K562 (cell line): ENCODE data around the gene ME3. TPM values are rescaled to one million over a fixed set of nuclear protein-coding genes. Genes with fewer than 3 reads are reported as not detected.

Experiments
- ATAC-seq: fragments of 200-7000 bp; cut with Tn5 transposase; 3 replicates; pipeline ENCODE4 v1.9.1; 2020; ENCODE audit warnings: moderate library complexity
- BruUV-seq: library from RNA; stranded (reverse); fragments of 400-500 nt; replicated peaks from 2 replicates; lab custom pipeline; 2021; lab: Mats Ljungman, UMichigan
- CTCF ChIA-PET: fragments of 300-600 bp; formaldehyde crosslinking; extraction: SDS; loops from one replicate; lab custom pipeline; 2021; ENCODE audit warnings: low intra/inter-chr PET ratio; lab: Yijun Ruan, JAX
- POLR2A ChIA-PET: fragments of 300-600, 350-650 bp; sonication (Branson Sonifier 250); formaldehyde crosslinking; extraction: SDS; loops from one replicate; lab custom pipeline; 2021; ENCODE audit warnings: antibody characterized with exemption, inconsistent platforms; lab: Yijun Ruan, JAX
- DNase-seq, 4 experiments: peaks; one replicate each; pipeline versions ENCODE4 v3.0.0 to v3.0.0-alpha.2; 2011 to 2018; ENCODE audit warnings: low spot score in 3 of 4, mixed read lengths in 3 of 4; ENCODE audit errors: extremely low read depth in 1 of 4
- FAIRE-seq: peaks from 2 replicates; lab custom pipeline; 2011; peaks lifted over from hg19 to GRCh38; lab: Jason Lieb, UNC
- H2AFZ ChIP-seq: 2 replicates; pipeline ENCODE4 v1.6.0; 2011; ENCODE audit warnings: low read depth, low read length, control low read depth, inconsistent platforms
- H3K27ac ChIP-seq: fragments of 200-600 bp; 3 replicates; pipeline ENCODE4 v1.8.0; 2011; ENCODE audit warnings: low read depth, mild to moderate bottlenecking, control low read depth, inconsistent platforms, low read length, moderate library complexity, mixed read lengths; ENCODE audit errors: extremely low read depth
- H3K27me3 ChIP-seq, 2 experiments: fragments of 300-600 bp in 1 of 2; 2 replicates in 1 of 2; 3 replicates in 1 of 2; pipeline versions ENCODE4 v1.6.0 to v1.8.0; 2011; ENCODE audit warnings: inconsistent platforms in 2 of 2, low read length in 2 of 2, mild to moderate bottlenecking in 1 of 2, mixed read lengths in 1 of 2, moderate library complexity in 1 of 2; ENCODE audit not compliant: control insufficient read depth in 2 of 2, insufficient read depth in 2 of 2
- H3K36me3 ChIP-seq: fragments of 300-600 bp; 3 replicates; pipeline ENCODE4 v1.8.0; 2011; ENCODE audit warnings: mild to moderate bottlenecking, low read length, inconsistent platforms; ENCODE audit not compliant: control insufficient read depth, insufficient read depth
- H3K4me1 ChIP-seq, 2 experiments: fragments of 200-600 bp in 1 of 2; replicated peaks in 1 of 2; 2 replicates in 1 of 2; 3 replicates in 1 of 2; pipeline versions ENCODE4 v1.5.1 to v1.8.0; 2011; ENCODE audit warnings: inconsistent platforms in 2 of 2, low read length in 2 of 2, mild to moderate bottlenecking in 1 of 2, mixed read lengths in 1 of 2, moderate library complexity in 1 of 2; ENCODE audit not compliant: control insufficient read depth in 2 of 2, insufficient read depth in 2 of 2
- H3K4me2 ChIP-seq: 2 replicates; pipeline ENCODE4 v1.6.1; 2011; ENCODE audit warnings: low read length, control low read depth, inconsistent platforms, mixed read lengths; ENCODE audit not compliant: insufficient read depth
- H3K4me3 ChIP-seq: fragments of 200-600 bp; sonication (generic), shearing (Covaris generic); 2 replicates; pipeline ENCODE4 v1.5.1; 2016; ENCODE audit warnings: control low read depth, inconsistent platforms
- H3K79me2 ChIP-seq: fragments of 200-600 bp; 3 replicates; pipeline ENCODE4 v1.8.0; 2011; ENCODE audit warnings: low read length, inconsistent platforms; ENCODE audit not compliant: control insufficient read depth, insufficient read depth
- H3K9ac ChIP-seq, 2 experiments: 2 replicates each; pipeline versions ENCODE4 v1.6.0 to v1.6.1; 2011; ENCODE audit warnings: low read depth in 2 of 2, low read length in 2 of 2, control low read depth in 1 of 2, inconsistent platforms in 1 of 2, mild to moderate bottlenecking in 1 of 2, mixed read lengths in 1 of 2; ENCODE audit not compliant: insufficient read depth in 1 of 2
- H3K9me1 ChIP-seq: one replicate; pipeline ENCODE4 v1.6.0; 2011; ENCODE audit warnings: inconsistent platforms, mild to moderate bottlenecking, low read length, moderate library complexity; ENCODE audit not compliant: control insufficient read depth, insufficient read depth
- H3K9me3 ChIP-seq: replicated peaks from 2 replicates; pipeline ENCODE4 v1.5.1; 2011; ENCODE audit warnings: low read depth, low read length, inconsistent platforms; ENCODE audit not compliant: control insufficient read depth, insufficient read depth
- H4K20me1 ChIP-seq: replicated peaks from 2 replicates; pipeline ENCODE4 v1.6.1; 2011; ENCODE audit warnings: low read length, inconsistent platforms, mixed read lengths; ENCODE audit not compliant: control insufficient read depth, insufficient read depth
- C11orf30 ChIP-seq: fragments of 450-650 bp; IDR thresholded peaks from 2 replicates; pipeline ENCODE4 v1.6.1; 2016; ENCODE audit warnings: low read depth, mild to moderate bottlenecking
- FOXA3 ChIP-seq, 2 experiments: fragments of 450-650 bp in 1 of 2; sonication (generic) in 1 of 2; formaldehyde crosslinking; IDR thresholded peaks in 1 of 2; conservative IDR thresholded peaks in 1 of 2; 2 replicates each; pipeline versions ENCODE4 v1.4.0 to v1.8.0; 2020 to 2022; ENCODE audit warnings: mild to moderate bottlenecking in 2 of 2, missing genetic modification reagents in 1 of 2
- GTF2B ChIP-seq: IDR thresholded peaks from 2 replicates; pipeline ENCODE4 v1.6.1; 2011; ENCODE audit not compliant: insufficient read length; ENCODE audit errors: extremely low read depth
- MCM5 ChIP-seq: fragments of 450-650 bp; IDR thresholded peaks from 2 replicates; pipeline ENCODE4 v1.6.1; 2016; ENCODE audit warnings: low read depth
- PML ChIP-seq: IDR thresholded peaks from 2 replicates; pipeline ENCODE4 v1.6.1; 2012; ENCODE audit warnings: low read length, inconsistent platforms
- ZKSCAN8 ChIP-seq: fragments of 200-800 bp; sonication (Bioruptor generic); IDR thresholded peaks from 2 replicates; pipeline ENCODE4 v1.6.1; 2016; ENCODE audit warnings: missing genetic modification characterization, missing compliant biosample characterization
- ZNF318 ChIP-seq, 2 experiments: fragments of 450-650 bp; IDR thresholded peaks; 2 replicates each; pipeline ENCODE4 v1.6.1; 2016; ENCODE audit warnings: mild to moderate bottlenecking in 2 of 2, borderline replicate concordance in 1 of 2, low read depth in 1 of 2, moderate library complexity in 1 of 2
- WGBS: fragments of 100-300 bp; shearing (Covaris generic); methylation state at CpG from one replicate; pipeline ENCODE4 v1.1.6; 2016; ENCODE audit warnings: low coverage, mixed read lengths; ENCODE audit not compliant: insufficient coverage; ENCODE audit errors: missing lambda C conversion rate; 5-methylcytosine and 5-hydroxymethylcytosine counted together
- in situ Hi-C: fragments of 300-500 bp; cut with MboI; formaldehyde crosslinking; loops from 4 replicates; pipeline ENCODE4 v1.15.0; 2018; ENCODE audit warnings: inconsistent platforms, mixed read lengths
- intact Hi-C: fragments of 100-400 bp; cut with micrococcal nuclease; formaldehyde crosslinking; loops from 2 replicates; pipeline ENCODE4 v1.14.2; 2022
- polyA plus RNA-seq, 8 experiments: library from polyadenylated mRNA; depleted of rRNA in 4 of 8; stranded (reverse) in 5 of 8; unstranded in 3 of 8; fragments of >200 nt; fragmentation: Nextera tagmentation in 2 of 8; fragmentation: Illumina TruSeq in 1 of 8; extraction: Ambion mirVana in 2 of 8; extraction: Trizol in 1 of 8; gene quantifications; 2 replicates each; pipeline versions ENCODE4 v1.2.1 to v1.2.3, GENCODE V29; 2011 to 2014; ENCODE audit warnings: inconsistent platforms in 1 of 8, missing spikeins in 1 of 8
- total RNA-seq, 7 experiments: library from RNA; depleted of rRNA in 6 of 7; stranded (reverse); fragments of >200 nt in 6 of 7; fragmentation: Illumina TruSeq in 2 of 7; extraction: Trizol in 2 of 7; gene quantifications; 2 replicates each; pipeline versions ENCODE4 v1.2.1 to v1.2.3, GENCODE V29; 2011 to 2021; ENCODE audit warnings: low replicate concordance in 1 of 7

The ME3 gene
- total and polyA plus RNA-seq, 9 of the 15 experiments (the other 6 are each of a cell fraction or from before 2014, with no cell fraction given) = not detected

GRCh38 chr11:86482692-86483091, 189.7 kb downstream of the ME3 start:
- Histone ChIP-seq H3K4me2 (no peak overlapping the region), H2AFZ (no peak overlapping the region), H3K36me3 (no peaks in the 10 kb centered on the region), H3K9me3 (no peaks in the 10 kb centered on the region), H3K9ac (no peak overlapping the region), H3K4me1 (peaks cover 0 to 10% of the 10 kb centered on the region in 2 experiments; a peak in 3 of 5 replicates), H3K4me3 (no peak overlapping the region), H3K9me1 (no peaks in the 10 kb centered on the region), H3K79me2 (no peaks in the 10 kb centered on the region), H3K27me3 (no peaks in the 10 kb centered on the region), H4K20me1 (no peaks in the 10 kb centered on the region), H3K27ac (no peak overlapping the region)
- POLR2A ChIA-PET = interaction anchor here (0.8 to 1.3 kb wide), 3 partner anchors 9 to 200 kb away, joined by 3 read pairs; no protein-coding TSS in a partner anchor
- 34% methylated on average over 2 of the region's 2 CpGs for WGBS
- ATAC-seq = no peak
- no peak for FAIRE-seq
- no peak for DNase-seq
- intact Hi-C loops (no loop called here), in situ Hi-C loops (no loop called here)
- CTCF ChIA-PET = no interaction called here
- BruUV-seq = no TSS peak
- TF ChIP-seq ZNF318 (IDR thresholded peaks at IDR 0.05; ENCODE audit: borderline replicate concordance in 1 of 2, low read depth in 1 of 2) (no peak), FOXA3 (CRISPR knock-in tag; conservative IDR thresholded peaks at IDR 0.05 in 1 of 2, IDR thresholded peaks at IDR 0.05 in 1 of 2) (no peak), MCM5 (no peak), ZKSCAN8 (CRISPR knock-in tag) (no peak), GTF2B (no peak), PML (no peak), C11orf30 (no peak)
